Bronchial epithelial cell (primary cell): Measurements from ENCODE around the gene ADGRG6. TPM values are rescaled to one million over a fixed set of nuclear protein-coding genes. Genes with fewer than 3 reads are reported as not detected.

ENCODE experiments used
- DNase-seq: peaks from one replicate; pipeline ENCODE4 v3.0.0-alpha.2; 2010; ENCODE audit warnings: low read depth
- FAIRE-seq: peaks from 2 replicates; lab custom pipeline; 2011; peaks lifted over from hg19 to GRCh38; lab: Jason Lieb, UNC
- H3K27me3 ChIP-seq: 2 replicates; pipeline ENCODE4 v1.5.1; 2011; ENCODE audit warnings: low read length; ENCODE audit not compliant: control insufficient read depth, insufficient read depth
- H3K36me3 ChIP-seq: 2 replicates; pipeline ENCODE4 v1.5.1; 2011; ENCODE audit warnings: low read length; ENCODE audit not compliant: control insufficient read depth, insufficient read depth
- H3K4me3 ChIP-seq: 2 replicates; pipeline ENCODE4 v1.5.1; 2011; ENCODE audit warnings: mild to moderate bottlenecking, low read depth, low read length, control low read depth
- total RNA-seq: library from RNA; depleted of rRNA; stranded (reverse); fragments of >200 nt; gene quantifications from 2 replicates; pipeline ENCODE4 v1.2.1, GENCODE V29; 2014
- TF ChIP-seq, protein P1 (sequence below): IDR thresholded peaks from 2 replicates; pipeline ENCODE4 v1.5.1; 2011; ENCODE audit warnings: mild to moderate bottlenecking, moderate library complexity, low read length, control low read depth, inconsistent platforms; ENCODE audit not compliant: insufficient read depth, severe bottlenecking

The ADGRG6 gene
- total RNA-seq, 1 donor from 2014 or later = 12.4 TPM

DNA sequence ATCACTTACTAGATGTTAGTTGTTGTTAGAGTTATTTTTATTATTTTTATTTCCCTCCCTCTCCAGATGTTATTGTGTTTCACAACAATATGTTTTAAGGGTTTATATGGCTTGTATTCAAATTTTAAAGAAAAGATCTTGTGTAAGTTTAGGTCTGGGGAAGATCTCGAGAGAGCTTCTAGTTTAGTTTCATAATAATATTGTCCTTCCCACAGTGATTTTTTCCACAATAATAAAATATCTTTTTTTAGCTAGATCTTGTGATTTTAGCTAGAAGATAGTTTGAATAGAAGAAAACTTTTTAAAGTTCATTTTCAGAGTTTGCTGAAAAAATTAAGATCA lies 55.0 kb downstream of the ADGRG6 start:
- DNase-seq (no peak), FAIRE-seq (no peak)
- Histone ChIP-seq H3K4me3 (no peak overlapping the region), H3K36me3 (no peaks in the 10 kb centered on the region), H3K27me3 (no peaks in the 10 kb centered on the region)
- TF ChIP-seq, protein P1, sequence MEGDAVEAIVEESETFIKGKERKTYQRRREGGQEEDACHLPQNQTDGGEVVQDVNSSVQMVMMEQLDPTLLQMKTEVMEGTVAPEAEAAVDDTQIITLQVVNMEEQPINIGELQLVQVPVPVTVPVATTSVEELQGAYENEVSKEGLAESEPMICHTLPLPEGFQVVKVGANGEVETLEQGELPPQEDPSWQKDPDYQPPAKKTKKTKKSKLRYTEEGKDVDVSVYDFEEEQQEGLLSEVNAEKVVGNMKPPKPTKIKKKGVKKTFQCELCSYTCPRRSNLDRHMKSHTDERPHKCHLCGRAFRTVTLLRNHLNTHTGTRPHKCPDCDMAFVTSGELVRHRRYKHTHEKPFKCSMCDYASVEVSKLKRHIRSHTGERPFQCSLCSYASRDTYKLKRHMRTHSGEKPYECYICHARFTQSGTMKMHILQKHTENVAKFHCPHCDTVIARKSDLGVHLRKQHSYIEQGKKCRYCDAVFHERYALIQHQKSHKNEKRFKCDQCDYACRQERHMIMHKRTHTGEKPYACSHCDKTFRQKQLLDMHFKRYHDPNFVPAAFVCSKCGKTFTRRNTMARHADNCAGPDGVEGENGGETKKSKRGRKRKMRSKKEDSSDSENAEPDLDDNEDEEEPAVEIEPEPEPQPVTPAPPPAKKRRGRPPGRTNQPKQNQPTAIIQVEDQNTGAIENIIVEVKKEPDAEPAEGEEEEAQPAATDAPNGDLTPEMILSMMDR = no peak

DNA sequence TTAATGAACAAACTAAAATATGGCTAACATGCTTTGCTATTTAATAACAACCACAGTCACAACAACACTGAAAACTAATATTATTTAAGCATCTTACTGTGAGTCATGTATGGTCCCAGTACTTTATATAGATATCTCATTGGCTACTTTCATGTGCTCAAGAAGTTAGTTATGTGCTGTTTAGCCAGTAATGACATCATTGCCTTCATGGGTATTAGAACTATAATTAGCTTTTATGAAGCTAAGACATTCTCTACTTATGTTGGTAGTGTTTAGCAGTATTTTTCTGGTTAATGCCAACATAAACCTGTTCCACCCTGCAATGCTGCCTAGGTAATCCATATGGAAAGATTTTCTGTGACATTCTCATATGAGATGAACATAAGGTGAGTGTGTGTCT lies 56.1 kb downstream of the ADGRG6 start:
- TF ChIP-seq, protein P1 = no peak
- Histone ChIP-seq H3K27me3 (no peaks in the 10 kb centered on the region), H3K4me3 (no peak overlapping the region), H3K36me3 (no peaks in the 10 kb centered on the region)
- no peak for FAIRE-seq
- no peak for DNase-seq

DNA sequence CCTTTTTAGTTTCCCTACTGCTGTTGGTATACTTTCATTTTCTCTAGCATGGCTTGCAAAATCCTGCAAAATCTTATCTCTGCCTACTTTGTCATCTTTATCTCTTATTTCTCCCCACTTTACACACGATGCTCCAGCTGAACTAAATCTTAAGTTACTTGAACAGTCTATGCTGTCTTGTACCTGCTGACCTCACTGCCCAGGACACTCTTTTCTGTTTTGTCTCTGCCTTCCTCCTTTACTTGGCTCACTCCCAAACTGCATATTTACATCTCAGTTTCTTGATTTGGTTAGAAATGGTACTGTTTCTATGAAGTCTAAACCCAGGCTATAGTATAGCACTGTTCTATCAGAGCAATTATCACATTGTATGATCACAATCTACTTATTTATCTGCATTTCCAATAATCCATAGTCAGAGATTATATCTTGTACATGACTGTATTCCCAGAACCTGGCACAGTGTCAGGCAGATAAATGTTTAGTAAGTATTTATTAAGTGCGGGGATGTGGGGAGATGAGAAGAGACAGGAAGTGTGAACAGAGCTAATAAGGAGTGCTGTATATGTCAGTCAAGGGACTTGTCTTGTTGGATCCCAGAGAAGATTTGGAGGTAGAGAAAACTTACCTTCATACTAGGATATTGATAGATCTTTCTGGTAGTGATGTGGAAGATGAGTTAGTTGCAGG lies 57.6 kb downstream of the ADGRG6 start:
- TF ChIP-seq, protein P1 = no peak
- H3K4me3 ChIP-seq = no peak overlapping the region
- DNase-seq (no peak), FAIRE-seq (no peak)
- no peaks in the 10 kb centered on the region for H3K27me3 ChIP-seq
- H3K36me3 ChIP-seq = no peaks in the 10 kb centered on the region

DNA sequence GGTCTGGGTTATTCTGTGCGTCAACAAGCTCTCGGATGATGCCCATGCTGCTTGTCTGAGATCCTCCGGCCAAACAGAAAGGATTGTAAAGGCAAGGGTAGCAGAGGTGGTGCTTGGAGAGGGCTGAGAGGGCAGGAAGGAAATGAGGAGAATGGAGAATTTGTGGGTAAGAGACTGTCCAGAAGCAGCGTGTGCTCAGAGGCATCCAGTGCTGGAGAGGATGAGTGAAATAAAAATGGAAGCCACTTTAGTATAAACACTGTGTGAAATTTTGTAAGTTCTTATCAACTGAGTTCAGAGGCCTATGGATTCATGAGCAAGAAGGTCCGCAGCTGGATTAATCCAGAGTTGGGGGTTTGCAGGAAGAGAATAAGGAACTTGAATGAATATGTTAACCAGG lies 59.5 kb downstream of the ADGRG6 start:
- FAIRE-seq (no peak), DNase-seq (no peak)
- Histone ChIP-seq H3K4me3 (no peak overlapping the region), H3K36me3 (no peaks in the 10 kb centered on the region), H3K27me3 (no peaks in the 10 kb centered on the region)
- TF ChIP-seq, protein P1 = no peak

DNA sequence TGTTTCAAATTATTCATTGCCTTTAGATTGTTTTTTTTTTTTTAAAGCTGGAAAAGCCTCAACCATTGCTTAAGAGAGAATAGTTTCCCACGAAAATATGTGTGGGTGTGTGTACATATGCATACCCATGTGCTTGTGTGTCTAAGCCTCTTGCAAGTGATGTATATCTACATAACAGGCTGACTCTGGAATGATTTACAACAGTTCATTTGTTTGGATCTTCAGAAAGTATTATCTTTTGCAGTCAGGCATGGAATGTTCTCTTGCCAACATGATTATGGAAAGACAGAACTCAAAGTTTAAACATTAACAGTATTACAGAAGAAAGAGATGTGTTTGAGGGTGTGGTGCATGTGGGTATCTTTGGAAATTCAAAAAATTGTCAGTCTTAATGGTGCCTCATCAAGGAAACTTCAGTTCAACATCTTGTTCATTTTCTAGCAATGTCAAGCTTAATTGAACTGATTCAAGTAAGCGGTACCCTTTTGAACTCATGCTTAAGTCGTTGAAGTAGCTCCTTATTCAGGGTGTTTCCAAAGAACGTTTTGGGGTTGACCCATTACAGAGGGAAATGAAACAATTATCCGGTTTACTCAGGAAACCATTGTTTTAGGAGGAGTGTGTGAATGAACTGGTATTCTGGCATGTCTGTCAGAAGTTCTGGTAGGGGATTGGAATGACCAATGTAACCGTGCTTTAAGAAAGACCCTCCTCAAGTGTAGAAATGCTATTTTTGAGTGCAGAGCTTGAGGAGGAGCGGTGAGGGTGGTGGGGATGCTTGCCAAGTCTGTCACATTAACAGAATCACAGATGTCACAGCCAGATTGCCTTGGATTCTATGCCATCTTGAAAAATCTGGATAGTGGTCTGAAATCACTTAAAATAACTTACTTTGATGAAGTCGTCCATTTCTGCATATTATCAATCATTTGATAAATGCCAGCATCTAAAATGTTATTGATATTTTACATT lies 60.3 kb downstream of the ADGRG6 start:
- Histone ChIP-seq H3K4me3 (no peak overlapping the region), H3K36me3 (no peaks in the 10 kb centered on the region), H3K27me3 (no peaks in the 10 kb centered on the region)
- DNase-seq = peak; percentile 90
- TF ChIP-seq, protein P1 = no peak
- FAIRE-seq = no peak
